SU-DHL-6 (cell line): Measurements from ENCODE around the gene CYSRT1.

Experiments used
- H2AFZ ChIP-seq: fragments of 200-600 bp; sonication (generic); 2 replicates; pipeline ENCODE4 v1.6.1; 2014; ENCODE audit warnings: low read depth, mild to moderate bottlenecking, moderate library complexity, mixed read lengths, antibody characterized with exemption, low read length; ENCODE audit not compliant: severe bottlenecking
- H3F3A ChIP-seq: fragments of 200-600 bp; shearing (Covaris generic); 2 replicates; pipeline ENCODE4 v1.6.0; 2016; ENCODE audit warnings: antibody characterized with exemption, mild to moderate bottlenecking; ENCODE audit not compliant: insufficient read depth
- H3K27ac ChIP-seq: fragments of 200-600 bp; sonication (generic); 2 replicates; pipeline ENCODE4 v1.5.1; 2016; ENCODE audit warnings: low read depth, mild to moderate bottlenecking, low read length, moderate library complexity, mixed read lengths
- H3K27me3 ChIP-seq: fragments of 200-600 bp; sonication (generic), shearing (Covaris generic); 2 replicates; pipeline ENCODE4 v1.6.0; 2014; ENCODE audit warnings: mild to moderate bottlenecking, low read length
- H3K36me3 ChIP-seq: fragments of 200-600 bp; sonication (generic); 2 replicates; pipeline ENCODE4 v1.6.1; 2014; ENCODE audit warnings: mild to moderate bottlenecking, low read length, mixed read lengths
- H3K4me2 ChIP-seq: fragments of 300-600, 200-600 bp; shearing (Covaris generic), sonication (generic); 2 replicates; pipeline ENCODE4 v1.6.0; 2014; ENCODE audit warnings: low read length, low read depth, mild to moderate bottlenecking; ENCODE audit not compliant: poor library complexity, severe bottlenecking
- H3K4me3 ChIP-seq: fragments of 200-600 bp; sonication (generic); 2 replicates; pipeline ENCODE4 v1.5.1; 2014; ENCODE audit warnings: antibody characterized with exemption, low read length, mild to moderate bottlenecking, mixed read lengths; ENCODE audit not compliant: insufficient read depth, poor library complexity, severe bottlenecking
- H3K79me2 ChIP-seq: fragments of 200-600 bp; sonication (generic); 2 replicates; pipeline ENCODE4 v1.6.1; 2014; ENCODE audit warnings: mild to moderate bottlenecking, low read length, moderate library complexity; ENCODE audit not compliant: insufficient read depth
- H3K9ac ChIP-seq: fragments of 200-600 bp; sonication (generic); 2 replicates; pipeline ENCODE4 v1.7.0; 2014; ENCODE audit warnings: mild to moderate bottlenecking, low read length
- H3K9me2 ChIP-seq: fragments of 200-600 bp; sonication (generic); replicated peaks from 2 replicates; pipeline ENCODE4 v1.6.1; 2014; ENCODE audit warnings: low read length; ENCODE audit not compliant: insufficient read depth
- H3K9me3 ChIP-seq: fragments of 200-600 bp; sonication (generic); 2 replicates; pipeline ENCODE4 v1.6.1; 2014; ENCODE audit warnings: low read length, mixed read lengths; ENCODE audit not compliant: insufficient read depth
- H4K20me1 ChIP-seq: fragments of 200-600 bp; sonication (generic); 2 replicates; pipeline ENCODE4 v1.6.1; 2014; ENCODE audit warnings: low read depth, mild to moderate bottlenecking, antibody characterized with exemption, low read length, moderate library complexity, mixed read lengths
- CTCF ChIP-seq: fragments of 200-600 bp; sonication (generic); IDR thresholded peaks from one replicate; pipeline ENCODE4 v1.5.1; 2017; ENCODE audit warnings: antibody characterized with exemption, mild to moderate bottlenecking, low read length, moderate library complexity; ENCODE audit not compliant: insufficient read depth, poor library complexity, severe bottlenecking
- EZH2phosphoT487 ChIP-seq: fragments of 200-600 bp; sonication (generic), shearing (Covaris generic); conservative IDR thresholded peaks from 2 replicates; pipeline ENCODE4 v1.6.1; 2018; ENCODE audit warnings: mild to moderate bottlenecking, antibody characterized with exemption, low read length, moderate library complexity, mixed read lengths

The CYSRT1 gene

GRCh38 chr9:137234758-137235423 lies 9.9 kb downstream of the CYSRT1 start:
- Histone ChIP-seq H3K4me3 (no peak overlapping the region), H3K9ac (no peak overlapping the region)

GRCh38 chr9:137235424-137236237 lies 10.7 kb downstream of the CYSRT1 start:
- Histone ChIP-seq H2AFZ (no peak overlapping the region), H3F3A (no peaks in the 10 kb centered on the region), H3K9me3 (no peaks in the 10 kb centered on the region), H3K9ac (no peak overlapping the region), H3K4me2 (no peak overlapping the region), H3K27ac (no peak overlapping the region), H3K4me3 (no peak overlapping the region), H3K27me3 (no peaks in the 10 kb centered on the region), H3K9me2 (no peaks in the 10 kb centered on the region), H3K36me3 (no peaks in the 10 kb centered on the region), H4K20me1 (no peaks in the 10 kb centered on the region), H3K79me2 (no peaks in the 10 kb centered on the region; the same call in 1 of the 2 replicates)
- TF ChIP-seq CTCF (no peak), EZH2phosphoT487 (no peak)

More at GRCh38 chr9:137234758-137235423, 9.9 kb downstream of the CYSRT1 start:
- Histone ChIP-seq H2AFZ (no peak overlapping the region), H3K9me3 (no peaks in the 10 kb centered on the region), H3K4me2 (no peak overlapping the region), H3K36me3 (no peaks in the 10 kb centered on the region), H3K27ac (no peak overlapping the region), H3K27me3 (no peaks in the 10 kb centered on the region), H4K20me1 (no peaks in the 10 kb centered on the region), H3K9me2 (no peaks in the 10 kb centered on the region), H3F3A (no peaks in the 10 kb centered on the region), H3K79me2 (no peaks in the 10 kb centered on the region; the same call in 1 of the 2 replicates)
- no peak for TF ChIP-seq CTCF
- no peak for TF ChIP-seq EZH2phosphoT487

DNA sequence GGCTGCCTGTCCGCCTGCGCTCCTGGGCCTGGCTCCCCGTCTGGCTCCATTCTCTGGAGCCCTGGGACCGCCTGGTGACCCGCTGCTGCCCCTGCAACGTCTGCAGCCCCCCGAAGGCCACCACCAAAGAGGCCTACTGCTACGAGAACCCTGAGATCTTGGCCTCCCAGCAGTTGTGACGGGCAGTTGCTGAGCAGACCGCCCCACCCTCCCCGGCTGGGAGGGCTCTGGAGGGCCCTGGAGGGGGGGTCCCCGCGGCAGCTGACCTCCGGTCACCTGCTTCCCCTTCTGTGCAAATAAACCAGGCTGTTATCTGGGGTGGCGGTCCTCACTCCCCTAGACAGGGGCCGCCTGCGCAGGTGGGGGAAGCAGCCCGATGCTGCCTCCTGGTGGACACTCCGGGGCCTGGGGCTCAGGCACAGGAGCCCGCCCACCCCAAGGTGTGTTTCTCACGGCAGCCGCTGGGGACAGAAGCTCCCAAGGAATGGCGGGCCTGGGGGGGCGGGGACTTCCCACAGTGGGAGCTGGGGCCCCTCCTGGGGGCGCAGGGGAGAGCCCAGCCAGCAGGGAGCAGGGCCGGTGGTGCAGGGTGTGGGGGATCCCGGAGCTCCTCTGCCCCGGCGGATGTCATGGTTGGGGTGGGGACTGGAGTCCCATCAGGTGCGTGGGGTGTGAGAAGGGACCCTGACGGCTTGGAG lies 11.4 kb downstream of the CYSRT1 start:
- no peak overlapping the region for H3K27ac ChIP-seq
- no peaks in the 10 kb centered on the region for H3F3A ChIP-seq
- peak overlapping the region; percentile 28; the same call in 1 of the 2 replicates for H3K9ac ChIP-seq
- no peaks in the 10 kb centered on the region; the same call in 1 of the 2 replicates for H3K79me2 ChIP-seq
- no peaks in the 10 kb centered on the region for H3K36me3 ChIP-seq
- peak overlapping the region; percentile 32 for H3K4me2 ChIP-seq
- TF ChIP-seq EZH2phosphoT487 (no peak), CTCF (peak; percentile 99)
- H4K20me1 ChIP-seq: no peaks in the 10 kb centered on the region
- no peak overlapping the region for H3K4me3 ChIP-seq
- H3K27me3 ChIP-seq: no peaks in the 10 kb centered on the region
- no peaks in the 10 kb centered on the region for H3K9me3 ChIP-seq
- H2AFZ ChIP-seq: no peak overlapping the region
- H3K9me2 ChIP-seq: no peaks in the 10 kb centered on the region
